Naive thymus-derived CD8-positive, alpha-beta T cell (primary cell): ENCODE measurements around the gene GPRC5B. TPM values are rescaled to one million over a fixed set of nuclear protein-coding genes. Genes with fewer than 3 reads are reported as not detected.

Source experiments
- ATAC-seq, 2 donors: fragments of 150-1000 bp; cut with Tn5 transposase in 1 of 2; sonication (Bioruptor Pico), chemical (Tn5 transposase) in 1 of 2; 1 replicate in 1 of 2; 2 replicates in 1 of 2; pipeline ENCODE4 v1.10.0; 2021; ENCODE audit warnings: mild to moderate bottlenecking in 2 of 2, moderate library complexity in 2 of 2
- POLR2A ChIA-PET: fragments of 350-600 bp; sonication (Branson Sonifier 250); formaldehyde crosslinking; loops from one replicate; lab custom pipeline; 2021; ENCODE audit warnings: antibody characterized with exemption; lab: Charles Lee
- DNase-seq, 10 donors: peaks; one replicate each; pipeline versions ENCODE4 v3.0.0 to v3.0.0-alpha.2; 2020 to 2022
- H3K27ac Mint-ChIP-seq, 10 donors: one replicate each; pipeline ENCODE4 v1.8.0; 2020 to 2022; ENCODE audit warnings: mild to moderate bottlenecking in 10 of 10, mixed read lengths in 10 of 10, moderate library complexity in 4 of 10, inconsistent platforms in 1 of 10
- H3K27me3 Mint-ChIP-seq, 5 donors: one replicate each; pipeline ENCODE4 v1.8.0; 2021 to 2022; ENCODE audit warnings: mixed read lengths in 5 of 5
- H3K36me3 Mint-ChIP-seq, 3 donors: one replicate each; pipeline ENCODE4 v1.8.0; 2020 to 2022; ENCODE audit warnings: mixed read lengths in 3 of 3, mild to moderate bottlenecking in 2 of 3, inconsistent platforms in 1 of 3
- H3K4me1 Mint-ChIP-seq, 4 donors: one replicate each; pipeline ENCODE4 v1.8.0; 2021 to 2022; ENCODE audit warnings: mixed read lengths in 4 of 4
- H3K4me3 Mint-ChIP-seq, 10 donors: one replicate each; pipeline ENCODE4 v1.8.0; 2020 to 2022; ENCODE audit warnings: mild to moderate bottlenecking in 10 of 10, mixed read lengths in 10 of 10, moderate library complexity in 6 of 10, inconsistent platforms in 1 of 10
- H3K9me3 Mint-ChIP-seq, 9 donors: one replicate each; pipeline ENCODE4 v1.8.0; 2020 to 2022; ENCODE audit warnings: mixed read lengths in 9 of 9, mild to moderate bottlenecking in 3 of 9, inconsistent platforms in 1 of 9, moderate library complexity in 1 of 9
- polyA plus RNA-seq, 3 donors: library from polyadenylated mRNA; unstranded; fragments of 300-500 nt; fragmentation: Illumina TruSeq; gene quantifications; one replicate each; pipeline ENCODE4 v1.2.3, GENCODE V29; 2021
- total RNA-seq, 8 experiments: library from RNA in 2 of 8; stranded (reverse) in 2 of 8; gene quantifications; one replicate each; pipeline ENCODE4 v1.2.3 and lab custom pipeline; 2021 to 2026

GPRC5B gene, protein sequence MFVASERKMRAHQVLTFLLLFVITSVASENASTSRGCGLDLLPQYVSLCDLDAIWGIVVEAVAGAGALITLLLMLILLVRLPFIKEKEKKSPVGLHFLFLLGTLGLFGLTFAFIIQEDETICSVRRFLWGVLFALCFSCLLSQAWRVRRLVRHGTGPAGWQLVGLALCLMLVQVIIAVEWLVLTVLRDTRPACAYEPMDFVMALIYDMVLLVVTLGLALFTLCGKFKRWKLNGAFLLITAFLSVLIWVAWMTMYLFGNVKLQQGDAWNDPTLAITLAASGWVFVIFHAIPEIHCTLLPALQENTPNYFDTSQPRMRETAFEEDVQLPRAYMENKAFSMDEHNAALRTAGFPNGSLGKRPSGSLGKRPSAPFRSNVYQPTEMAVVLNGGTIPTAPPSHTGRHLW
- total RNA-seq: not detected
- polyA plus RNA-seq: 1 to 10 TPM in 1 of 3 donors, under 1 TPM in 1, not detected in 1; 0.10 to 1.2 TPM
- 0 to 0.78 (median 0.46) reads per million in 6 experiments for total RNA-seq (lab: John Stamatoyannopoulos, UW)

DNA sequence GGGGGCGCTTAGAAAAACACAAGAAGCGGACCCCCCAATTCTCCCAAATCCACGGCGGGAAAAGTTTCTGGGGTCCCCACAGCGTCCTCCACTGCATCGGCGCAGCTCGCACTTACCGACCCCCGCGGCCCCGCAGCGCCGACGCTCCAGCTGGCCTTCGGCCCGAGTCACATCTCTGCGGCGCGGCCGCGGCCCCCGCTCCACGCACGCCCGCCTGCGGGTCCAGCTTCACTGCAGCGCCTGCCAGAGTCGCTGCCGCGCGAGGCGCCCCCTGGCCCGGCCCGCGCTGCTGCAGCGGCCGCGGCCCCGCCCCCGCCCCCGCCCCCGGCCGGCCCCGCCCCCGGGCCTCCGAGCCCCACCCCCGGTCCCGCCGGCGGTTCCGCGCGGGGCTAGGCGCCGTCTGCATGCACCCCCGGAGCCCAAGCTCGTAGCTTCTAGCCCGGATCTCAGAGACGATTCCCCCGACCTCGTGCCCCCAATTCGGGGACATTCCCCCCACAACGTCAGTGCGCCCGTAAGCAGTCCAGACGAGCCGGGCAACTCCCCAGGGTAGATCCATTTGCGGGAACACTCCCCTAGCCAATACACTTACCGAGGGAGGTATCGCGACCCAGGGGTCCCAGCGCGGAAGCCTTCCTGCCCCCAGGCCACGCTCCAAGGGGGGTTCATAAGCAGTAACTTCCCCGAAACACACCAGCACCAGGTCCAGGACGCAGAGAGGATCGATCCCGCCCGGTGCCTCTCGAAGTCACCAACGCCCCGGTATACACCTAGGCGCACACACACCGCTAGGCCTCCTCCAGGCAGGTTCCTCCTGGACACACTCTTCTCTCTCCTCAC is at the start of gene GPRC5B:
Gene GPRC5B (minus strand): TSS at position 238 of the 840 bp plus-strand sequence. CDS start 12,003 bp downstream, outside the sequence.
- Mint-ChIP-seq H3K27ac (peak within 1 kb of the TSS in 6 of 10 donors; percentile 22 to 93 (median 70)), H3K36me3 (no peaks in the 10 kb centered on the region), H3K27me3 (peaks cover 21 to 48% (median 35%) of the 10 kb centered on the region in 5 donors), H3K4me3 (peak within 1 kb of the TSS; percentile 72 to 94 (median 88)), H3K9me3 (no peaks in the 10 kb centered on the region), H3K4me1 (peaks cover 13 to 28% (median 24%) of the 10 kb centered on the region in 4 donors)
- peak; percentile 17 to 72 (median 52) for DNase-seq
- peak; percentile 73 to 80 for ATAC-seq
- POLR2A ChIA-PET: interaction anchor here (0.6 to 1.0 kb wide), 3 partner anchors 251 to 329 kb away, joined by 3 to 5 read pairs (median 4); partner anchors contain the start of gene VPS35L

DNA sequence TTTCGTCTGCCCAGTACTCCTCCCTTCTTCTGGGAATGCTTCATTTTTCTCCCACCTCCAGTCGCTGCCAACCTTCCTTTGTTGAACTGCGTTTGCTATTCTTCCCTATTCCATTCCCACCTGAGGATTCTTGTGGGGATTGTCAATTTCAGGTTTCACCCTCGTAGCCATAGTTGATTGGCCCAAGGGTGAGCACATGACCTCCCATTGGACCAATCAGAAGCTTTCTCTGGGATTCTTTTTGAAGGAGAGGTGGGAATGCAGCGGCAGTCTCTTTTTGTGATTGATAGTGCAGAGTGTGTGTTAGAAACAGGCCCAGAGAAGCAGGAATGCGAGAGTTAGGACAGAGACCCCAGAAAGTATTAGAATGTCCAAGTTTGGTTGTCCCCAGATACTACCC is 49.1 kb upstream of the GPRC5B start:
- DNase-seq (no peak), ATAC-seq (no peak)
- no peaks in the 10 kb centered on the region for H3K4me1 Mint-ChIP-seq
- no peak overlapping the region for H3K4me3 Mint-ChIP-seq
- no peak overlapping the region for H3K27ac Mint-ChIP-seq
- POLR2A ChIA-PET: no interaction called here
- no peaks in the 10 kb centered on the region for H3K9me3 Mint-ChIP-seq
- peaks cover 4 to 29% (median 14%) of the 10 kb centered on the region in 5 donors for H3K27me3 Mint-ChIP-seq
- H3K36me3 Mint-ChIP-seq: no peaks in the 10 kb centered on the region

DNA sequence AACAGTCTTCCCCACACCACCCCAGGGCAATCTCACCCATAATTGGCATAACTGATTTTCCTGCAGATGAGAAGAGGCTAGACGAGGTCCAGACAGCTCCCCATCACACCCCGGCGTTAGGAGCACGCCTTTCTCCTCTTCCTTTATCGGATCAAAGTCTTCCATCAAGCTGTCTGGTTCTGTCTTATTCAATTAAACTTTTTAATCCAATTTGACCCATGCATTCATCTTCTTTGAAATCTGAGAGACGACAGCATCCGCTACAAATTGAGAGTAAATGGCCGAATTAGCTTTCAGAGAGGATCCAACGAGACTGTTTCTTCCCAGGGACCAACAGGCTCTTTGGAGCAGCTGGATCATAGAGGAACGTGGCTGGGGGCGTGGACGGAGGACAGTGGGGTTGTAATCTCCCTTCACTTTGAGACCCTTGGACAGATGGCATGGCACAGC is 44.4 kb upstream of the GPRC5B start:
- Mint-ChIP-seq H3K9me3 (no peaks in the 10 kb centered on the region), H3K36me3 (no peaks in the 10 kb centered on the region), H3K27ac (no peak overlapping the region), H3K27me3 (peaks cover under 1 to 19% (median 6%) of the 10 kb centered on the region in 5 donors), H3K4me3 (no peak overlapping the region), H3K4me1 (no peaks in the 10 kb centered on the region)
- ATAC-seq (no peak), DNase-seq (no peak)
- POLR2A ChIA-PET: no interaction called here

DNA sequence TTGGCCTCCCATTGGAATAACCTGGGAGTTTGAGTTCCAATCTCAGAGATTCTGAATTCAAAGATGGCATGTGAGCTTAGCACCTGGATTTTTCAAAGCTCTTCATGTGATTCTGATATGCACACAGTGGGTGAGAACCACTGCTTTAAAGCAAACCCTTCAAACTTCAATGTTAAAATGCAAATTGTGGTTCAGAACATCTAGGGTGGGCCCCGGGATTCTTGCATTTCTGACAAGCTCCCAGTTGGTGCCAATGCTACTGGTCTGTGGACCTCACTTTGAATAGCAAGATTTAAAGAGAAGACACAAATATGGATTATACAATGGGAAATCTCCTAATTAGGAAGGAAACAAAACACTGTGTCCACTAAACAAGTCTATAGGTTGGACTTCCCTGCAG is 43.8 kb upstream of the GPRC5B start:
- Mint-ChIP-seq H3K27ac (no peak overlapping the region), H3K9me3 (no peaks in the 10 kb centered on the region), H3K27me3 (peaks cover 0 to 21% (median 6%) of the 10 kb centered on the region in 5 donors), H3K4me1 (no peaks in the 10 kb centered on the region), H3K36me3 (no peaks in the 10 kb centered on the region), H3K4me3 (no peak overlapping the region)
- DNase-seq (no peak), ATAC-seq (no peak)
- POLR2A ChIA-PET: no interaction called here

DNA sequence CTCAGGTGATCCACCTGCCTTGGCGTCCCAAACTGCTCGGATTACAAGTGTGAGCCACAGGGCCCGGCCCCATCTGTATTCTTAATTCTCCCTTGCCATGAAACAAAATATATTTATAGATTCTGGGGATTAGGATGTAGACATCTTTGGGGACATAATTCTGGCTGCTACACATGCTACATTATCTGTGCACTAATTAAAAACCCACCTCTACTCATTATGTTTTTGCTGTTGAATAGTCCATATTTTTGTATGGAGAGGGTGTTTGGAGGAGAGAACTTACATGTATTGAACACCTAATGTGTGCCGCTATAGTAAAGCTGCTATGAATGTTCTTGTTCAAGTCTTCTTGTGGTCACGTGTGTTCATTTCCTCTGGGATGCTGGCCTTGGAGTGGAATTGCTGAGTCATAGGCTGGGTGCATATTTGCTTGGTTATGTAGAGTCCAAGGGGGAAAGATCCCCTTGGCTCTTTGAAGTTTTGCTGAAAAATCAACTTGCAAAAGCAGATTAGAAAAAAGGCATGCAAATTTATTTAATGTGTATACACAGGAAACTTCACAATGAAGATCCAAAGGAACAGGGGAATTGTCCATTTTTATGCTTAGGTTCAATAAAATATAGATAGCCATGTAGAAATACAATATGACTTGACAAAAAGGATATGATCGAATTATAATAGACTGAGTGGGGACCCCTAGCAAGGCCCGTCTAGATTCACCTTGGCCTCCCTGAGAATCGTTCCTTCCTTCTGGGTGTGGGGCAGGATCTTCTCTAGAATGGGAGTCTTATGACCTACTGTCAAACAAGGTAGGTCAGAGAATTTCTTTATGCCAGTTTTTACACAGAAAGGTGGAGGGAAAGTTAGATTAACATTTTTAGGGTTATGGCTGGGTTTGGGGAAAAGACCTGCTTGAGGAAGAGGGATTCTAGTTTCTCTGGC is 42.1 kb upstream of the GPRC5B start:
- peak overlapping the region in 1 of 10 donors; percentile 27 for H3K27ac Mint-ChIP-seq
- no peak for DNase-seq

DNA sequence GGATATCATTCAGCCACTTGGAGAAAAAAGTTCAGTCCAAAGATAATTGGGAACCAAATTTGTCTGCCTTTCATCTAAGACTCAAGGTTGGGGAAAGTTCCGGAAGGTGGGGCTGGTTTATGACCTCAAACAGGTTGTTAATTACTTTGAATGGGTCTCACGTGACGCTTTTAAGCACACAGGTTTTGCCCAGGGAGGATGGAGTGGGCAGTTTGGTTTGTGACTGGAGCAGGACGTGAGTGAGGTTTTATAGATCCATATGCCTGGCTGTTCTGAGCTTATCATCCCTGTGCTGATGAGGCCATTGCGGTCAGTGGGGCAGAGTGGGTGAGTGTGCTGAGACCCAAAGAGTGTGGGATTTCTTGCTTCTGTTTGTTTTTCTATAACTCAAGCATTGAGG is 38.7 kb upstream of the GPRC5B start:
- Mint-ChIP-seq H3K4me1 (no peaks in the 10 kb centered on the region), H3K9me3 (no peaks in the 10 kb centered on the region), H3K27me3 (peaks cover 2 to 14% (median 10%) of the 10 kb centered on the region in 5 donors), H3K36me3 (no peaks in the 10 kb centered on the region), H3K4me3 (no peak overlapping the region), H3K27ac (no peak overlapping the region)
- ATAC-seq (no peak), DNase-seq (no peak)
- POLR2A ChIA-PET: no interaction called here

More for the DNA sequence above, 42.1 kb upstream of the GPRC5B start:
- Mint-ChIP-seq H3K9me3 (no peaks in the 10 kb centered on the region), H3K36me3 (no peaks in the 10 kb centered on the region), H3K4me1 (no peaks in the 10 kb centered on the region), H3K27me3 (peaks cover 0 to 21% (median 6%) of the 10 kb centered on the region in 5 donors), H3K4me3 (no peak overlapping the region)
- POLR2A ChIA-PET: no interaction called here
- ATAC-seq: no peak

DNA sequence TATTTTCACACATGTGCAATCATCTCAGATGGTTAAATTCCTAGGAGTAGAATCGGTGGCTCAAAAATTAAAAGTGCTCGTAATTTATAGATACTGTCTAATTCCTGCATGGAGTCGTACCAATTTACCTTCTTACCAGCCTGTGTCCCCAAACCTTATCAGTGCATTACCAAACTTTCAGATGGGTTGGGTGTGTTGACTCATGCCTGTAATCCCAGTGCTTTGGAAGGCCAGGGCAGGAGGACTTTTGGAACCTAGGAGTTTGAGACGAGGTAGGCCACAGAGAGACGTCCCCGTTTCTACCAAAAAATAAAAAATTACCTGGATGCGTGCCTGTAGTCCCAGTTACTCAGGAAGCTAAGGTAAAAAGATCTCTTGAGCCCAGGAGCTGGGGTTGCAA is 34.5 kb upstream of the GPRC5B start:
- Mint-ChIP-seq H3K27ac (no peak overlapping the region), H3K36me3 (no peaks in the 10 kb centered on the region), H3K4me1 (no peaks in the 10 kb centered on the region), H3K9me3 (no peaks in the 10 kb centered on the region), H3K4me3 (no peak overlapping the region), H3K27me3 (peaks cover 2 to 20% (median 14%) of the 10 kb centered on the region in 5 donors)
- DNase-seq: no peak
- POLR2A ChIA-PET: no interaction called here
- ATAC-seq: no peak

DNA sequence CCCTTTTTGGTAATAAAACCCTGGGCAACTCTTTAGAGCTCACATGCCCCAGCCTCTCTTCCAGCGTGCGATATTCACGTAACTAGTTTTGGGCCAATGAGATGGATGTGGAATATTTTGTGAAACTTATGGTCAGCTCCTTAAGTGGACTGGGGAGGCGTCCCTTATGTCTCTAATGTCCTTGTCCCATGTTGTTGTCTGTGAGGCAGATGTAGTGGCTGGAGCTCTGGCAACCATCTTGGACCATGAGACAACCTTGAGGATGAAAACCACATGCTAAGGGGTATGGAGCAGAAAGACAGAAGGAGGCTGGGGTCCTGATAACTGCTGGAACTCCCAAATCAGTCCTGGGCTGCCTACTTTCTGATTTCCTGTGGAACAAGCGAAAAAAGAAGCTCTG is 31.4 kb upstream of the GPRC5B start:
- H3K27me3 Mint-ChIP-seq: peaks cover 2 to 21% (median 15%) of the 10 kb centered on the region in 5 donors
- DNase-seq: no peak
- POLR2A ChIA-PET: no interaction called here
- no peak for ATAC-seq
- H3K4me1 Mint-ChIP-seq: no peaks in the 10 kb centered on the region
- H3K36me3 Mint-ChIP-seq: no peaks in the 10 kb centered on the region
- H3K4me3 Mint-ChIP-seq: no peak overlapping the region
- H3K9me3 Mint-ChIP-seq: no peaks in the 10 kb centered on the region
- H3K27ac Mint-ChIP-seq: no peak overlapping the region

DNA sequence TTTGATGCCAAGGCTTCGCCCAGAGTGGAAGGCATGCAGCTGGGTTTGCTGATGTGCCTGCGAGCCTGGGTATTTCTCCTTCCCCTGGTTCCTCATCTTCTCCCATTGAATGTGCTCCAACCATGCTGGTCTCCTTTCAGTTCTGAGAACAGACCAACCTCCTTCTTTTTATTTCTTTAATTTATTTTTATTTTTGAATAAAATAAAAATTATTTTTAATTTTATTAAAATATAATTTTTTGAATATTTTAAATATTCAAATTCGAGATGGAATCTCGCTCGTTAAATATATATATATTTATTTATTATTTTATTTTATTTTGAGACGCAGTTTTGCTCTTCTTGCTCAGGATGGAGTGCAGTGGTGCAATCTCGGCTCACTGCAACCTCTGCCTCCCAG is 30.2 kb upstream of the GPRC5B start:
- no peaks in the 10 kb centered on the region for H3K4me1 Mint-ChIP-seq
- peaks cover 2 to 24% (median 13%) of the 10 kb centered on the region in 5 donors for H3K27me3 Mint-ChIP-seq
- no peak overlapping the region for H3K4me3 Mint-ChIP-seq
- DNase-seq (no peak), ATAC-seq (no peak)
- no peak overlapping the region for H3K27ac Mint-ChIP-seq
- POLR2A ChIA-PET: no interaction called here
- no peaks in the 10 kb centered on the region for H3K36me3 Mint-ChIP-seq
- H3K9me3 Mint-ChIP-seq: no peaks in the 10 kb centered on the region

DNA sequence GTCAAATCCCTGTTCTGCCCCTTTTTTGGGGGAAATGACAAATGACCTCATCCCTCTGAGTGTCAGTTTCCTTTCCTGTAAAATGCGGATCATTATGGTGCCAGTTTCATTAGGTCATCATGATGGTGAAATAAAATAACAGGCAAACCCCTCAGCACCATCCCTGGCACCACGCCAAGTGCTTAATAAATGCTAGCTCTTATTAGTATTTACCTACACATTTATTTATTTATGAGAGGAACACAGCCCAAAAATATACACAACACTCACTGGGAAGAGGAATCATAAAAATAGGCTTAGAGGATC is 28.6 kb upstream of the GPRC5B start:
- no peak for DNase-seq
- no peaks in the 10 kb centered on the region for H3K36me3 Mint-ChIP-seq
- POLR2A ChIA-PET: no interaction called here
- ATAC-seq: no peak
- H3K4me1 Mint-ChIP-seq: no peaks in the 10 kb centered on the region
- no peak overlapping the region for H3K4me3 Mint-ChIP-seq
- H3K27ac Mint-ChIP-seq: no peak overlapping the region
- H3K27me3 Mint-ChIP-seq: peaks cover 4 to 26% (median 13%) of the 10 kb centered on the region in 5 donors
- no peaks in the 10 kb centered on the region for H3K9me3 Mint-ChIP-seq

DNA sequence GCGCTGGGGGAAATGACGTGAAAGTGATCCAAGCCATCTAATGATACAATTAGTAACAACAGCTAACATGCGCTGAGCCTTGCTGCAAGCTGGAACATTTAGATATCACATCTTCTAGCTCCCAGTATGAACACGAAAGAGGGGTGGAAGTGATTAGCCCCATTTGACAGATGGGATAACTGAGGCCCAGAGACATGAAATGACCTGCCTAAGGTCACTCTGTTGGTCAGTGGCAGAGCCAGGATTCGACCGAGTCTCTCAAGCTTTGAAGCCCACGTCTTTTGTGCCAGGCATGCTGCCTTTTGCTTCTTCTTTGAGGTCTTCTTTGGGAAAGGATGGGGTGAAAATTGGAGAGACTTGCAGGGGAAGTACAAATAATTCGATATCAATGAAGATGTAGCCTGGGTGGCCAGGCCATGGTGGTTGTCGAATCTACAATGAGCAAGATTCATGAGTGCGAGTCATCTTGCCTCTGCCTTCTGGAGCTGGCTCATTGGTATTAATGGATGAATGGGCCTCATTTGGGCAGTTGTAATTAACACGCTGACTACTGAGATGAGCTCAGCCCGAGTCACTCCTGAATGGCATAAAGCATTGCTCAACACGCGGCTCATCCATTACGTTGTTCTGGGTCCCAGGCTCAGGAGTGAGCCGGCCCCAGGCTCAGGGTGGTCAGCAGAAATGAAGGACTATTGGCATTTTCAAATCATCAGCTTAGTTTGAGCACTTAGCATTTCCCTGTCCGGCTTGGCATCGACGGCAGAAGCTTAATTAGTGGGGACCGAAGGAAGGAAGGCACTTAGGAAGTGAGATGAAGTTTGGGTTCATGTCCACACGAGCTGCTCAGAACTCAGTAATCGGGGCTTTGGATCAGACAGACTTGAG is 28.0 kb upstream of the GPRC5B start:
- POLR2A ChIA-PET: no interaction called here
- ATAC-seq: no peak
- no peak for DNase-seq
- H3K9me3 Mint-ChIP-seq: no peaks in the 10 kb centered on the region
- peaks cover 9 to 30% (median 19%) of the 10 kb centered on the region in 5 donors for H3K27me3 Mint-ChIP-seq
- H3K27ac Mint-ChIP-seq: no peak overlapping the region
- H3K4me1 Mint-ChIP-seq: peaks cover 3 to 6% (median 3%) of the 10 kb centered on the region in 4 donors
- H3K36me3 Mint-ChIP-seq: no peaks in the 10 kb centered on the region
- no peak overlapping the region for H3K4me3 Mint-ChIP-seq
